ENCODE measurements around the gene LMX1B.

LMX1B gene

DNA sequence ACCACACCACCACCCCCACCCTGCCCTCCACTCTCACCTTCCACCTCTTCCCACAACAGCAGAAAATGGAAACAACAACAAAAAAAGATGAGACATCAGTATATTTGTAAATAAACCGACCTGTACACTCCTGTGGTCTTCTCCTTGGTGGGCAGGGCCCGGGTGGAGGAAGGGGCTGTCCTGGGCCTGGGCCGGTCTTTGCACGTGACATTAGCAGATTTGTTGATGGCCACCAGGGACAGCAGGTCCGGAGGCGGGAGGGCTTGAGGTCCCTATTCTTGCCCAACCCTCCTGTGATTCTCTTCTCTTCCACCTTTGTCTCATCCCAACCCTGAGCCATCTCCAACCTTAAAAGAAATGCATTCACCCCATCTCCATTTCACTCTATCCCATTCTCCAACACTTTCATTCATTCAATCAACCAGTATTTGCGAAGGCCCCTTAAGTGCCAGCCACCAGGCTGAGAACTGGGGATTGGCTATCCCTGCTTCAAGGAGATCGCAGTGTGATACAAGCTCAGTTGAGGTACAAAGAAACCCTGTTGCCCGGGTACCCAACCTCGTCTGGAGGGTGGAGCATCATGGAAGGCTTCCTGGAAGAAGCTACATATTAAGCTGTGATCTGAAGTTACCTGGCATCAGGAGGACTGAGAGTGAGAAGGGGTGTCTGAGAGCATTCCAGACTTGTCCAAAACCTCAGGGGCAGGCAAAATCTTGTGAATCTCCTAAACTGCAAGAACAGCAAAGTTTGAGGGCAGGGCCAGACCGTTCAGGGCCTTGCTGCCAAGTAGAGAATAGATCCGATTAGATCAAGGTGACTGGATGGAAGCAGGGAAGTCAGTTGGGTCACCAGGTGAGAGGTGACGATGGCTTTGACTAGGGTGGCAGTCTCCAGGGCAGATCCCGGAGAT, 87.4 kb downstream of the LMX1B start:
- CTCF ChIA-PET, result interaction anchor here (1.1 to 17.1 kb wide), 7 partner anchors 10 to 74 kb away, joined by 3 to 499 read pairs (median 5); no protein-coding TSS in a partner anchor

DNA sequence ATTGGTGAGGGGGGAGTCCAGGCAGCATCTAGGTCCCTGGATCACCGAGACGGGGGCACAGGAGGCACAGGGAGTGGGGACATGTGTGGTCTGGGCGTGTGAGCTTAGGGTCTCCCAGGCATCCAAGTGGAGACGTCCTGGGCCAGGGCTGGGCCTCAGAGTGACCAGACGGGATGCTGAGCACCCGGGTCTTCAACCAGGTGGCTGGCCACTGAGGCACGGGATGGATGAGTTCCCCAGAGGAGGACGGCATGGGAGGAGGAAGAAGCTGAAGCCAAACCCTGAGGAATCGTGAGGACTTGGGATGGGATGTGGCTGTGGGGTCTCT, 88.0 kb downstream of the LMX1B start:
- CTCF ChIA-PET, result interaction anchor here (1.1 to 17.1 kb wide), 7 partner anchors 9 to 74 kb away, joined by 3 to 499 read pairs (median 5); no protein-coding TSS in a partner anchor
- no peak for DNase-seq (ENCODE audit: extremely low spot score)
- POLR2A ChIA-PET, result no interaction called here
- TF ChIP-seq, protein P1, sequence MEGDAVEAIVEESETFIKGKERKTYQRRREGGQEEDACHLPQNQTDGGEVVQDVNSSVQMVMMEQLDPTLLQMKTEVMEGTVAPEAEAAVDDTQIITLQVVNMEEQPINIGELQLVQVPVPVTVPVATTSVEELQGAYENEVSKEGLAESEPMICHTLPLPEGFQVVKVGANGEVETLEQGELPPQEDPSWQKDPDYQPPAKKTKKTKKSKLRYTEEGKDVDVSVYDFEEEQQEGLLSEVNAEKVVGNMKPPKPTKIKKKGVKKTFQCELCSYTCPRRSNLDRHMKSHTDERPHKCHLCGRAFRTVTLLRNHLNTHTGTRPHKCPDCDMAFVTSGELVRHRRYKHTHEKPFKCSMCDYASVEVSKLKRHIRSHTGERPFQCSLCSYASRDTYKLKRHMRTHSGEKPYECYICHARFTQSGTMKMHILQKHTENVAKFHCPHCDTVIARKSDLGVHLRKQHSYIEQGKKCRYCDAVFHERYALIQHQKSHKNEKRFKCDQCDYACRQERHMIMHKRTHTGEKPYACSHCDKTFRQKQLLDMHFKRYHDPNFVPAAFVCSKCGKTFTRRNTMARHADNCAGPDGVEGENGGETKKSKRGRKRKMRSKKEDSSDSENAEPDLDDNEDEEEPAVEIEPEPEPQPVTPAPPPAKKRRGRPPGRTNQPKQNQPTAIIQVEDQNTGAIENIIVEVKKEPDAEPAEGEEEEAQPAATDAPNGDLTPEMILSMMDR (IDR thresholded peaks at IDR 0.05; ENCODE audit: control extremely low read depth, extremely low read depth, low read depth, missing control alignments), result no peak

More for the DNA sequence above, 87.4 kb downstream of the LMX1B start:
- POLR2A ChIA-PET, result no interaction called here
- no peak for DNase-seq (ENCODE audit: extremely low spot score)
- TF ChIP-seq, protein P1 (IDR thresholded peaks at IDR 0.05; ENCODE audit: control extremely low read depth, extremely low read depth, low read depth, missing control alignments), result no peak

DNA sequence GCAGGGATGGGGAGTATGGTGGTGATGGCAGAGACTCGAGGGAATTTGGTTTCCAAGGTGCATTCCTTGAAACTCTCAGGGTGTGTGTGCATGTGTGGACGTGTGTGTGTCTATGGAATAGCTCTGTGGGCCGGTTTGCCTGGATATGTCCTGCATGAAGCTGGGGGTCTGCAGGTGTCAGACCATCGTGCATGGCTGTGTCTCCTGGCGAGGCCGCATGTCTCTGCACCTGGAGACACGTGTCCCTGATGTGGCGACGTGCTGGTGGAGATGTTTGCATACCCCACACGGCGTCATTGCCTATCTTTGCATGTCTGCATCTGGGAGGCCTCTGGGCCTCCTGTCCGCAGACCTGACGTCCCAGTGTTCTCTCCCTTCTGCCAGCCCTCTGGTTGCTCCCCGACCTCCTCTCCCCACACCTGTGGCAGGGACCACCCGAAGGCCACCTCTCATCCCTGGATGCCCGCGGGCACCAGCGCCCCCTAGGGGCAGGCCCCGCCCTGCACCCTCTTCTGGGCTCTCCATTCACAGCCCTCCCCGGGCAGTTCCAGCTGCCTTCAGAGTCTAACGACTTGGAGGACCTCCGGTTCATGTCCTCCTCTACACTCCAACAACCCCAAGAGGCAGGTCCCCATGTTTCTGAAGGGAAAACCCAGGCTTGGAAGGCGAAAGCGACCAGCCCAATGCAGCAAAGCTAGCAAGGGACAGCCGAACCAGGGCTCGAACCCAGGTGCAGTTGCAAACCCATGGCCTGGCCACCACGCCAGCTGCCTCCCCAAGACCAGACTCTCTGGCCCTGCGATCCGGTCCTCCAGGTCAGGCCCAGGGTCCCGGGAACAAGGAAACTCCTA, 88.6 kb downstream of the LMX1B start:
- TF ChIP-seq, protein P1 (IDR thresholded peaks at IDR 0.05; ENCODE audit: control extremely low read depth, extremely low read depth, low read depth, missing control alignments), result peak; percentile 59
- POLR2A ChIA-PET, result no interaction called here
- peak; percentile 62 for DNase-seq (ENCODE audit: extremely low spot score)
- CTCF ChIA-PET, result interaction anchor here (0.9 to 17.1 kb wide), 13 partner anchors 8 to 94 kb away, joined by 3 to 499 read pairs (median 5); no protein-coding TSS in a partner anchor

DNA sequence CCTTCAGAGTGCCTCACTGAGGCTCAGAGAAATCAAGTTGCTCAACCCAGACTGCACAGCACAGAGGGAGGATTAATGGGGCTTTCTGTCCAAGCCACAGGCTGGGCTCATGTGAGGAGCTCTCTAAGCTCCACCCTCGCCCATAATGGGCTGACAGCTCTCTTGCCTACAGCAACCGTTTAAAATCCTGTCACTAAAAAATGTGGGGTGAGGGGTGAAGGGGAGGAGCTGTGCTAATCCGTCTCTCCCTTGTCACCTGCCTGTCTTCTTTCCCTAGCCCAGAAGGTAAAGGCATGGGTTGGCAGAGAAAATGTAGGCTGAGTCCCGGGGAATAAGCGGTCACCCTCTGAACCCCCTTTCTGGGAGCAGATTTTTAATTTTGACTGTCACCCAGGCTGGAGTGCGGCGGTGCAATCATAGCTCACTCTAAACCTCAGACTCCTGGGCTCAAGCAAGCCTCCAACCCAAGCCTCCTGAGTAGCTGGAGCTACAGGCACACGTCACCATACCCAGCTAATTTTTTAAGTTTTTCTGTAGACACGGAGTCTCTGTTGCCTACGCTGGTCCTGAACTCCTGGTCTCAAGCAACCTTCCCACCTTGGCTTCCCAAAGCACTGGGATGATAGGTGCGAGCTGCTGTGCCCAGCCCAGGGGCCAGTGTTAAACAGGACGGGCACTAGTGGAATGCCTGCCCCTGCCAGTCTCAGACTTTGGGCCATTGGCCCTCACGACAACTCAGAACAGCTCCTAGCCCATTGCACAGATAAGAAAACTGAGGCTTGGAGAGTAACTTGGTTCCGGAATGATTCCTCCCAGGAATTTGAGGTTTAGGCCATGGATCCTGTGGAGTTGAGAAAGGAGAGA, 89.5 kb downstream of the LMX1B start:
- TF ChIP-seq, protein P1 (IDR thresholded peaks at IDR 0.05; ENCODE audit: control extremely low read depth, extremely low read depth, low read depth, missing control alignments), result no peak
- CTCF ChIA-PET, result interaction anchor here (0.9 to 17.1 kb wide), 14 partner anchors 8 to 95 kb away, joined by 3 to 499 read pairs (median 10); no protein-coding TSS in a partner anchor
- no peak for DNase-seq (ENCODE audit: extremely low spot score)
- POLR2A ChIA-PET, result no interaction called here

DNA sequence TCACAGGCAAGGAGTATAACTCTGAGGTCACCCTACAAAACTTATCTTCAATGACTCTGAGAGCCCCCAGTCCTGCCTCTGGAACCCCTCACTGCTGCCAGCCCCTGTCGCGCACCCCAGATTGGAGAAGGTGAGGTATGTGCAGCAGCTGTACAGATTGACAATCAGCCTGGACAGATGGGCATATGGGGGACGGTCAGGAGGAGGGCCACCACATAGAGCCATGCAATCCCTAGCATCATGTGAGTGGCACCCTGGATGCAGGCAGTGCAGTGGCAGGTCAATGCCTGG, 90.1 kb downstream of the LMX1B start:
- CTCF ChIA-PET, result interaction anchor here (1.2 to 17.1 kb wide), 11 partner anchors 9 to 87 kb away, joined by 3 to 499 read pairs (median 16); no protein-coding TSS in a partner anchor
- no peak for DNase-seq (ENCODE audit: extremely low spot score)

More for the DNA sequence above, 90.1 kb downstream of the LMX1B start:
- TF ChIP-seq, protein P1 (IDR thresholded peaks at IDR 0.05; ENCODE audit: control extremely low read depth, extremely low read depth, low read depth, missing control alignments), result no peak
- POLR2A ChIA-PET, result no interaction called here

Measured in GM10248 (cell line).